ENCODE results near the gene C3orf49.

- TF ChIP-seq, protein P1, sequence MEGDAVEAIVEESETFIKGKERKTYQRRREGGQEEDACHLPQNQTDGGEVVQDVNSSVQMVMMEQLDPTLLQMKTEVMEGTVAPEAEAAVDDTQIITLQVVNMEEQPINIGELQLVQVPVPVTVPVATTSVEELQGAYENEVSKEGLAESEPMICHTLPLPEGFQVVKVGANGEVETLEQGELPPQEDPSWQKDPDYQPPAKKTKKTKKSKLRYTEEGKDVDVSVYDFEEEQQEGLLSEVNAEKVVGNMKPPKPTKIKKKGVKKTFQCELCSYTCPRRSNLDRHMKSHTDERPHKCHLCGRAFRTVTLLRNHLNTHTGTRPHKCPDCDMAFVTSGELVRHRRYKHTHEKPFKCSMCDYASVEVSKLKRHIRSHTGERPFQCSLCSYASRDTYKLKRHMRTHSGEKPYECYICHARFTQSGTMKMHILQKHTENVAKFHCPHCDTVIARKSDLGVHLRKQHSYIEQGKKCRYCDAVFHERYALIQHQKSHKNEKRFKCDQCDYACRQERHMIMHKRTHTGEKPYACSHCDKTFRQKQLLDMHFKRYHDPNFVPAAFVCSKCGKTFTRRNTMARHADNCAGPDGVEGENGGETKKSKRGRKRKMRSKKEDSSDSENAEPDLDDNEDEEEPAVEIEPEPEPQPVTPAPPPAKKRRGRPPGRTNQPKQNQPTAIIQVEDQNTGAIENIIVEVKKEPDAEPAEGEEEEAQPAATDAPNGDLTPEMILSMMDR (IDR thresholded peaks at IDR 0.05), result no peak
- TF ChIP-seq POLR2AphosphoS5 (IDR thresholded peaks at IDR 0.05) (no peak), POLR2A (IDR thresholded peaks at IDR 0.05) (no peak)
These were observed 59.4 kb downstream of the C3orf49 start for GRCh38 chr3:63878394-63879060.
